Duodenal mucosa (tissue), 2 donors: ENCODE measurements around the gene PANX1.

Experiments used
- H3K27ac ChIP-seq: one replicate; pipeline ENCODE4 v1.7.0; 2013; ENCODE audit warnings: low read depth, low read length
- H3K27me3 ChIP-seq, 2 donors: one replicate each; pipeline ENCODE4 v1.7.0; 2013; ENCODE audit warnings: low read length in 2 of 2, control low read depth in 1 of 2; ENCODE audit not compliant: insufficient read depth in 2 of 2, control insufficient read depth in 1 of 2
- H3K36me3 ChIP-seq, 2 donors: one replicate each; pipeline ENCODE4 v1.7.0; 2013; ENCODE audit warnings: low read length in 2 of 2, control low read depth in 1 of 2; ENCODE audit not compliant: insufficient read depth in 2 of 2, control insufficient read depth in 1 of 2
- H3K4me1 ChIP-seq, 2 donors: one replicate each; pipeline ENCODE4 v1.7.0; 2013; ENCODE audit warnings: low read length in 2 of 2, control low read depth in 1 of 2; ENCODE audit not compliant: insufficient read depth in 2 of 2, control insufficient read depth in 1 of 2
- H3K4me3 ChIP-seq, 2 donors: one replicate each; pipeline ENCODE4 v1.7.0; 2013; ENCODE audit warnings: low read length in 2 of 2, low read depth in 1 of 2
- H3K9ac ChIP-seq, 2 donors: one replicate each; pipeline ENCODE4 v1.7.0; 2013; ENCODE audit warnings: low read length in 2 of 2, low read depth in 1 of 2
- H3K9me3 ChIP-seq, 2 donors: one replicate each; pipeline ENCODE4 v1.7.0; 2013; ENCODE audit warnings: low read length in 2 of 2, control low read depth in 1 of 2; ENCODE audit not compliant: control insufficient read depth in 1 of 2

The PANX1 gene

DNA sequence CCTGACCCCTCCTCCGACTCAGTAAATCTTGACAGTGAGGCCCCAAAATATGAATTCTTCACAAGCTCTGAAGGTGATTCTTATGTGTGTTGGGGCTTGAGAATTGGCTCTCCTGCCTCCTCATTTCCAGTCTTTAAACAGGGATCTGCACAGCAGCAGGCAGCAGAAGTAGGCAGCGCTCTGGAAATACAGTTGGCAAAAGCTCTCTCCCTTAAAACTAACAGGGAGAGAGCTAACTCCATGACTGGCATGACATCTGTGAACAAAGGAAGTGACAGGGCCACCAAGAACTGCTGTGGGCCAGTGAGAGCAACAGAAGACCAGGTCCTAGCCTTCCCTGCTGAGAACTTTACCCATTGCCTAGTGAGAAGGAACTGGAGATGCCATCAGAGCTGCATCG, 70.1 kb downstream of the PANX1 start:
- no peak overlapping the region for H3K9ac ChIP-seq
- no peaks in the 10 kb centered on the region for H3K9me3 ChIP-seq
- no peak overlapping the region for H3K27ac ChIP-seq
- H3K4me3 ChIP-seq: no peak overlapping the region
- H3K4me1 ChIP-seq: no peaks in the 10 kb centered on the region
- no peaks in the 10 kb centered on the region for H3K27me3 ChIP-seq
- H3K36me3 ChIP-seq: no peaks in the 10 kb centered on the region

GRCh38 chr11:94199136-94200130, 70.8 kb downstream of the PANX1 start:
- Histone ChIP-seq H3K9ac (no peak overlapping the region), H3K36me3 (no peaks in the 10 kb centered on the region), H3K4me3 (no peak overlapping the region), H3K9me3 (no peaks in the 10 kb centered on the region), H3K27ac (no peak overlapping the region), H3K4me1 (no peaks in the 10 kb centered on the region), H3K27me3 (no peaks in the 10 kb centered on the region)

DNA sequence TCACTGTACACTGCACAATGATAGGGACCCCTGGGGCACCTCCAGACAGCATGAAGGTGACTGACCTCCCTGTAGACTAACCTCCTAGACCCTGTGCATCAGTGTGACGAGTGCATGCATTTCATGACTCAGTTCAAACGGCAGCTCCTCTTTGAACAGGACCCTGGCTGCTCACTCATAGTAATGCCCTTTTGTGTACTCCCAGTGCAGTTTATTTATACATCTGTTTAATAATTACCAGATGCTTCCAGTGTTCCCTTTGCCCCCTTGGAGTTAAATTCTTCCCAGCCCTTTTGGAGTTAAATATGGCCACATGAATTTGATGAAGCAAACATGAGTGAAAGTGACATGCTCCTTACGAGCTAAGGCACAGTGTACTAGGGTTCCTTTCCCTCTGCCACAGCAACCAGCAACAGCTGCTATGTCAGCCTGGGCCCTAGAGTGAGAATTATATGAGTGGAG, 72.4 kb downstream of the PANX1 start:
- H3K4me3 ChIP-seq: no peak overlapping the region
- no peak overlapping the region for H3K27ac ChIP-seq
- no peaks in the 10 kb centered on the region for H3K27me3 ChIP-seq
- no peak overlapping the region for H3K9ac ChIP-seq
- H3K36me3 ChIP-seq: no peaks in the 10 kb centered on the region
- H3K4me1 ChIP-seq: no peaks in the 10 kb centered on the region
- H3K9me3 ChIP-seq: no peaks in the 10 kb centered on the region

DNA sequence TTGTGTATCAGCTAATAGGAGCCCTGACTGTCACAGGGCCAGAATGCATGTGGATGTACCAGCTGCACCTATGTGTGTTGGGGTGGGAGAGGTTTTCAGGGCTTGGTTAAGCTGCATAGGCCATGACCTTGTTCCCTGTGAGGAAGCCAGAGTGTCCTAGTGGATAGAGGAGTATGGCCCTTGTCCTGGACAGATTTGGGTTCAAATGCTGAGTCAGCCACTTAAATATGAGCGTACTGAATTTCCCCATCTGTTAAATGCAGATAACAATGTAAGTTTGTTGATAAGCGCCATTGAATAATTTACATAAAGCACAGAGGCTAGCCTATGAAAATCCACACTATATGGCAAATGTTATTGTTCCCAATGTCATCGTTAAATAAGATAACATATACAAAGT, 74.4 kb downstream of the PANX1 start:
- no peaks in the 10 kb centered on the region for H3K36me3 ChIP-seq
- H3K27me3 ChIP-seq: no peaks in the 10 kb centered on the region
- no peak overlapping the region for H3K27ac ChIP-seq
- no peak overlapping the region for H3K9ac ChIP-seq
- H3K9me3 ChIP-seq: no peaks in the 10 kb centered on the region
- no peak overlapping the region for H3K4me3 ChIP-seq
- no peaks in the 10 kb centered on the region for H3K4me1 ChIP-seq

GRCh38 chr11:94211261-94211830, 82.7 kb downstream of the PANX1 start:
- Histone ChIP-seq H3K9ac (no peak overlapping the region), H3K4me3 (no peak overlapping the region), H3K4me1 (no peaks in the 10 kb centered on the region), H3K36me3 (no peaks in the 10 kb centered on the region), H3K9me3 (no peaks in the 10 kb centered on the region), H3K27me3 (no peaks in the 10 kb centered on the region), H3K27ac (no peak overlapping the region)

DNA sequence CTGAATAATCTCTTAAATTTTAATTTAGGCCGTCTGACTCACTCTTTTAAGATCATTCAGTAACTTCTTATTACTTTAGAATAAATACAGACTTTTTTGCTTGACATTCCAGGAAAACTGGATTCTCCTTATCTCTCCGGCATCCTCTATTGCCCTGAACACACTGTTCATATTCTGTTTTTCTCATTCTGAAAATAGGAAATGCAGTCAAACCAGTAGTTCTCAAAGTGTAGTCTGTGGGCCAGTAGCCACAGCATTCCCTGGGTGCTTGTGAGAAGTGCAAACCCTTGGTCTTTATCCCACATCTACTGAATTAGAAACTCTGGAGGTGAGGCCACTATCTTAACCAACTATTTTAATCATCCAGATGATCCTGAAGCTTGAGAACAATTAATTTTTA, 84.3 kb downstream of the PANX1 start:
- H3K9ac ChIP-seq: no peak overlapping the region
- no peaks in the 10 kb centered on the region for H3K4me1 ChIP-seq
- H3K27me3 ChIP-seq: no peaks in the 10 kb centered on the region
- no peaks in the 10 kb centered on the region for H3K9me3 ChIP-seq
- H3K36me3 ChIP-seq: no peaks in the 10 kb centered on the region
- no peak overlapping the region for H3K4me3 ChIP-seq
- H3K27ac ChIP-seq: no peak overlapping the region

- no peaks in the 10 kb centered on the region for H3K27me3 ChIP-seq
- no peaks in the 10 kb centered on the region for H3K4me1 ChIP-seq
- H3K9ac ChIP-seq: no peak overlapping the region
- no peak overlapping the region for H3K27ac ChIP-seq
- H3K36me3 ChIP-seq: no peaks in the 10 kb centered on the region
- peaks cover 9 to 16% of the 10 kb centered on the region in 2 donors for H3K9me3 ChIP-seq
- H3K4me3 ChIP-seq: no peak overlapping the region
Measured at GRCh38 chr11:94217705-94218104, 89.1 kb downstream of the PANX1 start.

GRCh38 chr11:94218372-94218771, 89.7 kb downstream of the PANX1 start:
- H3K27ac ChIP-seq: no peak overlapping the region
- no peak overlapping the region for H3K9ac ChIP-seq
- H3K4me1 ChIP-seq: no peaks in the 10 kb centered on the region
- no peak overlapping the region for H3K4me3 ChIP-seq
- peaks cover 9 to 16% of the 10 kb centered on the region in 2 donors for H3K9me3 ChIP-seq
- no peaks in the 10 kb centered on the region for H3K36me3 ChIP-seq
- H3K27me3 ChIP-seq: no peaks in the 10 kb centered on the region

DNA sequence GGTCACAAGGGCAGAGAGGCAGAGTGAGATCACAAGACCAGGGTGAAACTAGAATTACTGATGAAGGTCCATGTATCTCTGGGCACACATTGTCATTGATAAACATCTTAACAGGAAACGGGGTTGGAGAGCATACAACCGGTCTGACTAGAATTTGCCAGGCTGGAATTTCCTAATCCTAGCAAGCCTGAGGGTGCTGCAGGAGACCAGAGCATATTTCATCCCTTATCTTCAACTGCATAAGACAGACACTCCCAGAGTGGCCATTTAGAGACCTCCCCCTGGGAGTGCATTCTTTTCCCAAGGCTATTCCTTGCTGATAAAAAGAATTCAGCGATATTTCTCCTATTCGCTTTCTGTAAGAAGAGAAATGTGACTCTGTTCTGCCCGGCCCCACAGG, 91.1 kb downstream of the PANX1 start:
- Histone ChIP-seq H3K27me3 (no peaks in the 10 kb centered on the region), H3K4me1 (no peaks in the 10 kb centered on the region)

GRCh38 chr11:94224078-94224477, 95.4 kb downstream of the PANX1 start:
- peaks cover 6 to 9% of the 10 kb centered on the region in 2 donors for H3K9me3 ChIP-seq
- no peaks in the 10 kb centered on the region for H3K27me3 ChIP-seq
- no peak overlapping the region for H3K4me3 ChIP-seq
- no peaks in the 10 kb centered on the region for H3K36me3 ChIP-seq
- no peaks in the 10 kb centered on the region for H3K4me1 ChIP-seq
- no peak overlapping the region for H3K9ac ChIP-seq
- H3K27ac ChIP-seq: no peak overlapping the region

More for the DNA sequence above, 91.1 kb downstream of the PANX1 start:
- peaks cover 9 to 16% of the 10 kb centered on the region in 2 donors for H3K9me3 ChIP-seq
- no peak overlapping the region for H3K27ac ChIP-seq
- H3K4me3 ChIP-seq: no peak overlapping the region
- H3K9ac ChIP-seq: no peak overlapping the region
- no peaks in the 10 kb centered on the region for H3K36me3 ChIP-seq
